ENCODE results near the gene ITPRIP.

ITPRIP gene

DNA sequence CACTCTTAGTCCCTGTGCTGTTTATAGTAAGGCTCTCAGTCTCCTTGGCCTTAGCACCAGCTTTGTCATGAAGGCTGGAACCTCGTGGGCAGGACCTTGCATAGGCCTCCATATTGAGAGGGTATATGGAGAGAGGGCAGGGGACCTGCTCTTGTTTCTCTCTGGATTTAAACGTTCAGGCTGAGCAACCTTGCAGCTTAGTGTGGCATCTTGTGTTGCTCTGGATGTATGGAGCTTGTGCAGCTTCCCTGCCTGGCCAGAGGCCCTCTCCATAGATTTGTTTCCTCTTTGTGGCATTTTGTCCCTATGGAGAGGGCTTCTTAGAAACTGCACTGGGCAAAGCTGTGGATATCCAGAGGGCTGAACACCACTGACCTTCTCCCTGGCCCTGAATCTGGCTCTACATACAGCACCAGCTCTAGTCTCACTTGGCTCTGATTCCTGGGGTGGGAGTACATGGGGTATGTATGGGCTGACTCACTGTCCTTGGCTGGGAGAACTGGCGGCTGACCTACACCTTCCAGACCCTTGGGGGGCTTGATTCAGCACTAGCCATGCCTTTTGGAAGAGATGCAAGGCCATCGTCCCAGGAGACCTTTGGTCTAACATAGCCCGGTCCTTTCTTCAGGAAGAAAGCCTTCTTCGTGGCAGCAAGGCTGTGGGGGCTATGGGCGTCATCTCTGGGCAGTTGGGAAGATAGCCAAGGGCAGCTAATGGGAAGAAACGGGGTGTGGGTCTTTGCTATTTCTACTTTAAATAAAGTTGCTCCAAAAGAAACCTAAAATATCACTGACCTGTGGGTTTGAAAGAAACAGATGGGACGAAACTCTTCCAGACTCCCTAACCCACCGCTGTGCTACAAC is 30.5 kb downstream of the ITPRIP start:
- no peak for DNase-seq

DNA sequence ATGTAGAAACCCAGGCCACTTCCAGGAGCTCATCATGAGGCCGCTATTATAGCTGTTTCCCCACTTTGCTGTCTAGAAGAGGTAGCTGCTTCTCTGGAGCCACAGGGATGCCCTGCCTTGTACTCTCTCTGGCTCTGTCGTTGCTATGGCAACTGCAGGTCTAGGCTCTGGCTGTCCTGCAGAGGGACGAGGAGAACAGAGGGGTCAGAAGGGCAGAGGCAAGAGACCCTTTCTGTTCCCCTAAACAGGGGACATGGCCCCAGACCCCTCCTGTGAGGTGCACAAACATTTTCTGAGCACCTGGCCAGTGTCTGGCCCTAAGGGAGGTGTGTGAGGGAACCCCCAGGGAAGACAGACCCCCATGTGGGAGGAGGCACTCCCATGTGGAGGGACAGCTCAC is 31.4 kb downstream of the ITPRIP start:
- no peak for DNase-seq

DNA sequence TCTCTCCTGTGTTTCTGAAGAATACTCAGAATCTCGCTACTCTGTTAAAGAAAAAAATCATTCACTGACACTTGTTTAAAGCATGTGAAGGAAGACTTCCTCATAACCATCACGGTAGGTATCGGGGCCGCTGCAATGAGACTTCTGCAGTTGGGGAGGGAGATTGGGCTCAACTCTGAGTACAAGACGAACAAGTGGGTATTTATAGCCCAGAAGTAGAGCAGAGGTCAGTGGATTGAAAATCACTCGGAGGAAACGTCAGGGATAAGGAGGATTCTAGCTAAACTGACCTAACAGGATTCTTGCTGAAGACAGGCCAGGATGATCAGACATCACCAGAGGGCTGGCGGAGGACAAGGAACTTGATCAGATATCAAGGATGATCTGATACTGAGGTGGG is 33.3 kb downstream of the ITPRIP start:
- no peak for DNase-seq

GRCh38 chr10:104304356-104304745 is 33.9 kb downstream of the ITPRIP start:
- DNase-seq, result no peak

DNA sequence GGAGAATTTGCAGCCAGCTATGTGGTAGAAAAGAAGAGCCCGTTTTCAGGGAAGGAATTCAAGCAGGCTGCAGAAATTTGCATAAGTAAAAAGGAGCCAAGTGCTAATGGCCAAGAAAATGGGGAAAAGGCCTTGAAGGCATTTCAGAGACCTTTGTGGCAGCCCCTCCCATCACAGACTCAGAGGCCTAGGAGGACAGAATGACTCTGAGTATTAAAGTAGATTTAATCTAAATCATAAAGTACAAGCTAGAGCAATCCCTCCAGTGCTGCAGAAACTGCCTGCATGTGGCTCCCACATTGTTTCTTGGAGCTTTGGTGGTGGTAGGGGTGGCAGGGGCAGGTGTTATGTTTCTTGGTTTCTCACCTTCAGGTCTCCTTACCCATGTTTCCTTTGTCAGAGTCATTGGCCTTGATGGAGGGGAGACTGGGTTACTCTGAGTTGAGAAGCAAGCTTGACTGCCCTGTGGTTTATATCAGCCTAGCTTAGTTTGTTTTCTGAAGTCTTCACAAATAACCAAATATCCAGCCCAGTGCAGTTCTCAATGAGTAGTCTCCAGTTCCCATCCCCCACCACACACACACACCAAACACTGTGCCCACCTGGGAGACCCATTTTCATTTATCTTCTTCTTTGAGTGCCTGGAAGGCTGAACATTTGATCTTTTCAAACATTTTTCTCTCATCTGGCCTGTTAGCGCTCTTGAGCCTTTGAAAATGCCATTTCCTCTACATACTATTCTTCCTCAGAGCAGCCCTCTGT is 34.5 kb downstream of the ITPRIP start:
- DNase-seq, result no peak

GRCh38 chr10:104301907-104302690 is 36.2 kb downstream of the ITPRIP start:
- no peak for DNase-seq

DNA sequence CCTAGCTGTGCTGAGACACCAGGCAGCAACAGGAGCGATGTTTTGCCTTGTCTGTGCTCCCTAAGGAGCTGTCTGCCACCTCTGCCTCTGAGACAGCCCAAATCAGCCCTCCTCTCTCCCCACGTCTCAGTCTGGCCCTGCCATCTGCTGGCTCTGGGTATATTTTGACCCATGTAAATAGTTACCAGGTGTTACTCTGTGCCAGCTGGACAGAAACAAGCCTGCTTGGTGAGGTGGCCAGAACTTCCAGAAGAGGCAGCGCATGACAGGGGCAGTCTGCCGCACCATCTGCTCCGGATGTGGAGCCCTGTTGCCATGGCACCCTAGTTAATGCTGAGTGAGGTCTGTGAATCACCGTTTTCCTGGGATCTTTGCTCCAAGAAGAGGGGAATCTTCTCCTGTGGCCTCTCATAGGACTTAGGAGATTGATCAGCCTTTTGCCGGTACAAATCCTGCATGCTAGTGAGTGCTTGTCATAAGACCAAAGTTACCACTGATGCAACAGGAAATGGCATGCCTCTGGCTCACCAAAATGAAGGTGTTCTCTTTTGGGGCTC is 37.5 kb downstream of the ITPRIP start:
- no peak for DNase-seq

DNA sequence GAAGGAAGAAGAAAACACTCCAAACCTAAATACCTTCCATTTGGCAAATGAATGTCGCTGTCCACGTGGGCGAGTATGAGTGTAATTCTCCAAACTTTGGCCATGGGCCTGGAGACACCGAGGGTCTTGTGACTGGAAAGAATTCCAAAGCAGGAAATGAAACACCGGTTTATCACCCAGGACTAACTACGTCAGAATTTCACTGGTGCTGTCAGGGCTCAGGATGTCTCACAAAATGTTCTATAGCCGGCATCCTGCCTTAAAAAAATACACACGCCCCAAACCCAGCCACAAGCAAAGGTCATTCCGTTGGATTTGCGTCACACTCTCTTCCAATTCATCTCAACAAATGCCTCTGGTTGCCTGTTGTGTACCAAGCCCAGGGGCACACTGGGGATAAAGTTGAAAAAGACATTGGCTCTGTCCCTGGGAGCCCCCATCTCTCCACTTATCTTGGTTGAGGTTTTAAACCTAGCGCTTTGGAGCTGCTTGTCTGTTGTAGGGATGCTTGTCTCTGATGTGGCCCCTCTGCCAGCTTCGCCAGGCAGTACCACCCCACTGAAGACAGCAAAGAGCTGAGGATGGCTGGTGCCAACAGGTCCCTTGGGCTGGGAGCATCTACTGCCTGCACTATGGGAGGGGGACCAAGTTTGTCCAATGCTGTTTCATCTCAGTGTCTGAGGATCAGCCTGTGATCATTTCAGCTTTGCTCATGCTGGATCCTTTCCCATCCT is 38.1 kb downstream of the ITPRIP start:
- no peak for DNase-seq

DNA sequence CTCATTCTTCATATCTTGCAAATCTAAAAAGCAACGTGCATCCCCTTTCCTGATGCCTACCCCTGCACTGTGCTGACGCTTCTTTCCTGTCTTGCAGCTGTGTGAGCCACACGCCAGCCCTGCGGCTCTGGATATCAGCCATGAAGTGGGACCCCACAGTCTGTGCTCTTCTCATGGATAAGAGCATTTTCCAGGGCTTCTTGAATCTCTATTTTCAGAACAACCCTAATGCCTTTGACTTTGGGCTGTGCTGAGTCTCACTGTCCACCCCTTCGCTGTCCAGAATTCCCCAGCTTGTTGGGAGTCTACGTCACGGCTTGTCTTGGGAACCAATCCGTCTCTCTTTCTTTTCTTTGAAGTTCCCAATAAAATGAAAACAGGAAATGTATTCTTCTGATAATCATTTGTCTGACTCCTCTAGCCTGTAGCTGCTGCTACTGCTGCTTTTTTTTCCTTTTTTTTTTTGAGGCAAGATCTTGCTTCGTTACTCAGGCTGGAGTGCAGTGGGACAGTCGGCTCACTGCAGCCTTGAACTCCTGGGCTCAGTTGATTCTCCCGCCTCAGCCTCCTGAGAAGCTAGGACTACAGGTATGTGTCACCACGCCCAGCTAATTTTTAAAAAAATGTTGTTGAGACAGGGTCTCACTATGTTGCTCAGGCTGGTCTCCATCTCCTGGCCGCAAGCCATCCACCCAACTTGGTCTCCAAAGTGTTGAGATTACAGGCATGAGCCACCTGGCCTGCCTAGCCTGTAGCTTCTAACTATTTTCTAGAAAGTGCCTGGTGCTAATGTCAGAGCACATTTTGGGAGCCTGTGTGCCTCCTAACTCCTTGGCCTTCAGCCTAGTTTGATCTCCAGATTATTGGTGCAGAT is 39.0 kb downstream of the ITPRIP start:
- DNase-seq, result no peak

DNA sequence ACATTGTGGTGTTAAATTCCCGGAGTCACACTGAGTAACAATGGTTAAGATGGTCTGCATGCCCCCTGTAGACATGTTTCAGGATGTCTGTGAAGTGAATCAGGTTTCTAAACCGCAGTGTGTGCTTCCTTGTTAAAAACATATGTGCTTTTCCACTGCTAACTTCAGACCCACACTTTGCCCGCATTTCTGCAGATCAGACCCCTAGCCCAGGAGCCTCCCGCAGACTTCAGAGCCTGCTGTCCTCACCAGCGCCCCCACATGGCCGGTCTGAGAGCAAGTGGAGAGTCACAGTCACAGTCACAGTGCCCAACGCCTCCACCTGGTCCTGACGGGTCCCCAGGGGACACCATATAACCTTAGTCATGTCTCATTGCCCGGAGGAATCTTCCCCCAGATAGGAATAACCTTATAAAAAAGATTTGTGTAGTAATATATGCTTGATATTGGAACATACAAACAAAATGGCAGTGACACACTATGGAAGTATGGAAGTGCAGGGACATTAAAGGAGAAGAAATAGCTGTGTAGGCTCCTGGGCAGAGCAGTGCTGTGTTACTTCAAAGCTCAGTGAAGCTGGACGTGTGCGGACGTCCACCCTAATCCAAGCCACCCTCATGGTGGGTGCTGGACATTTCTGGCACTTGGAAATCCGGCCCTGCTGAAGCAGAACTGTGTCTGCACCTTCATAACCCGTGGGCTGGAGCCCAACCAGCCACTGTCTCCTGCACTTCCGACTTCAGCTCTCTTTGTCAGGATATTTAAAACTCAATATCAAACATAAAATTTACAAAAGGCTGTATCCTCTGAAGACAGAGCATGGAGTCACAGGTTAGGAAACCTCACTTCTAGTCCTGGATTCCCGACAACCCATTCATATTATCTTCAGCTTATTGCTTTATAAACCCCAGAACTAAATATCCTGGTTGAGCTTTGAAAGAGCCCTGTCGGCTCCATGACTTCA is 40.3 kb downstream of the ITPRIP start:
- peak; percentile 42 to 57 for DNase-seq

GRCh38 chr10:104296687-104297436 is 41.4 kb downstream of the ITPRIP start:
- DNase-seq, result no peak

DNA sequence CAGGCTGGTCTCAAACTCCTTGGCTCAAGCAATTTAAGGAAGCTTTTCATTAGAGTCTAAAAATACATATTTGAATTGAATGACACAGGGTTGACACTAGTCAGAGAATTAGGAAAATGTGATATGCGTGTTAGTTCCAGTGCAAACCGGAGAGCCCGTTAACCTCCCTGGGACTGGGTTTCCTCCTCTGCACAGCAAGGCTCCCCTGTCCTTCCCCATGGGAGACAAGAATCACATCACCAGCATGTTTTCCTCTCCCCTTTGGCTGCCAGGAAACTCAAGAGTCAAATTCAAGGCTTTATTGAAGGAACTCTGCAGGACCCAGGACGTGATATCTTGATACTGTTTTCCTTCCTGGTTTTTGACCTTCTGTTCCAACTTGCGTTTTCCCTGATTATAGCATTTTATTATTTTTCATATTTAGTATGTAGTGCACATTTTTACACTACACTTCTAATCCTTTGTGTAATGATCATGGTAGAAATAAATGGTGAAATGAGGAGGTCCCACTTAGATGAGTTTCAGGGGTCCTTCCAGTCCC is 44.4 kb downstream of the ITPRIP start:
- DNase-seq, result no peak

DNA sequence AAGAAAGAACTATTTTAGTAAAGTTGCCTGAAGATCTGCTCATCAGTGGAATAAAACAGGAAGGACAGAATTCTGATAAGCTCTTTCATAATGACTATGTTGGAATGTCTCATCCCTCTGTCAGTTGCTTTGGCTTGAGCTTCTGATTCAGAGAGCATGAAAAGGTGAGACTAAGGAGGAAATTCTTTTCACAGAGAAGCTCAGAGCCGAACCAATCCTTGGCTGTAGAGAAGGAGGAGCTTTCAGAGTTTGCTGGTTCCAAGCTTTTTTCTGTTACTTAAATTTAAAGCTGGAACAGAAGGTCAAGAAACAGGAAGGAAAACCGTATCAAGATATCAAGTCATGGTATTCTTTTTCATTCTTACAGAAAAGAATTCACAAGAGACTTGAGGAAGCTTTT is 45.3 kb downstream of the ITPRIP start:
- no peak for DNase-seq

GRCh38 chr10:104291439-104291951 is 46.8 kb downstream of the ITPRIP start:
- DNase-seq, result peak; percentile 89 to 91

DNA sequence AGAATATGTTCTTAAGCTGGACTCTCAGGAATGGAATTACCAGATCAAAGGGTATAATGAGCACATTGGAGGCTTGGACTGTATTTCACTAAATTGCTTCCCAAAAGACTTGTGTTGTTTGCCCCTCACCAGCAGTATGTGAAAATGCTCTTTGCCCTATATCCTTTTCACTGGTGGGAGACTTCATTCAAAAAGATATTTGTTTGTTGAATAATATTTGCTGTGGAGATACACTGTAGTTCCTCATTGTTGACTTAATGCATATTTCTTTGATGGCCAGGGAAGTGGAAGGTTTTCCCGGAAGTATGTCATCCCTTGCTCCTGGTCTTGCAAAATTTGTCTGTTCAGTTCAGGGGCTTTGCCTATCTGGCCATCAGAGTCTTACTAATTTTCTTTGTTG is 49.9 kb downstream of the ITPRIP start:
- no peak for DNase-seq

DNA sequence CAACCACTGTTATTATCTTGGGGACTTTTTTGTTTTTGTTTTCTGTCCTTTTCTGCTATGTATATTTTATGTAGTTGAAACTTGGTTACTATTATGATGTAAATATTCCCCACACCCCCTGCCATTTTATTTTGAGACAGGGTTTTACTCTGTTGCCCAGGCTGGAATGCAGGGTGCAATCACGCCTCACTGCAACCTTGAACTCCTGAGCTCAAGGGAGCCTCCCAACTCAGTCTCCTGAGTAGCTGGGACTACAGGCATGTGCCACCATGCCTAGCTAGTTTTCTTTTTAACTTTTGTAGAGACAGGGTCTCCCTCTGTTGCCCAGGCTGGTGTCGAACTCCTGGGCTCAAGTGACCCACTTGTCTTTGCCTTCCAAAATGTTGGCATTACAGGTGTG is 51.3 kb downstream of the ITPRIP start:
- no peak for DNase-seq

GRCh38 chr10:104284846-104285245 is 53.4 kb downstream of the ITPRIP start:
- DNase-seq, result no peak

DNA sequence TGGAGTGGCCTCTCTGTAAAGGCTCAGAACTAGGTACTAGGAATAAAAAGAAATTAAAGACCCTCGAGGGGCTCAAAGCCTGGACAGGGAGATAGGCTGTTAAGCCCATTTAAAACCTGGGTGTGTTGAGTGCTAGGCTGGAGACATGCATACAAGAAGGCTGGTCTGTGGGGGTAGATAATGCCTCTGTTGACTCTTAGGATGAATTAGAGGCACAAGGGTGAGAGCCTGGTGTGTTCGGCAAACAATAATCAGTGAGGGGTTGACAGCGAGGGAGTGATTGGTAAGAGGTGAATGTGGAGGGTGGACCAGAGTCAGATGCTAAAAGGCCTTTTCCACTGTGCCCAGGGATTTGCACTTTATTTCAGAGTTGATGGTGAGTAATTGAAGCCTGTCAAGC is 56.6 kb downstream of the ITPRIP start:
- no peak for DNase-seq
